H9 (cell line): ENCODE measurements around the gene ARSJ. TPM values are rescaled to one million over a fixed set of nuclear protein-coding genes. Genes with fewer than 3 reads are reported as not detected.

Experiments
- DNase-seq: peaks from one replicate; pipeline ENCODE4 v3.0.0-alpha.2; 2017
- H2AFZ ChIP-seq: one replicate; pipeline ENCODE4 v1.6.1; 2013; ENCODE audit warnings: mild to moderate bottlenecking, low read length, control low read depth, moderate library complexity
- H2AK5ac ChIP-seq: 2 replicates; pipeline ENCODE4 v1.6.1; 2013; ENCODE audit warnings: low read length, control low read depth, mixed read lengths; ENCODE audit not compliant: insufficient read length
- H2BK120ac ChIP-seq: one replicate; pipeline ENCODE4 v1.6.1; 2013; ENCODE audit warnings: low read depth, mild to moderate bottlenecking, low read length, control low read depth, inconsistent platforms; ENCODE audit not compliant: poor library complexity, severe bottlenecking
- H2BK12ac ChIP-seq: 2 replicates; pipeline ENCODE4 v1.6.1; 2013; ENCODE audit warnings: low read length, control low read depth, mixed read lengths, low read depth; ENCODE audit not compliant: insufficient read length
- H2BK15ac ChIP-seq: 2 replicates; pipeline ENCODE4 v1.6.1; 2013; ENCODE audit warnings: low read depth, low read length, control low read depth
- H2BK20ac ChIP-seq: one replicate; pipeline ENCODE4 v1.6.1; 2013; ENCODE audit warnings: low read depth, mild to moderate bottlenecking, low read length, control low read depth, inconsistent platforms; ENCODE audit not compliant: poor library complexity, severe bottlenecking
- H2BK5ac ChIP-seq: 2 replicates; pipeline ENCODE4 v1.6.1; 2013; ENCODE audit warnings: low read length, control low read depth, mixed read lengths; ENCODE audit not compliant: insufficient read length
- H3K14ac ChIP-seq: 2 replicates; pipeline ENCODE4 v1.6.1; 2013; ENCODE audit warnings: low read length, control low read depth; ENCODE audit not compliant: insufficient read depth
- H3K18ac ChIP-seq: 2 replicates; pipeline ENCODE4 v1.6.1; 2013; ENCODE audit warnings: low read depth, mild to moderate bottlenecking, mixed read lengths, low read length, control low read depth; ENCODE audit not compliant: insufficient read length
- H3K23ac ChIP-seq: 2 replicates; pipeline ENCODE4 v1.6.1; 2013; ENCODE audit warnings: low read length, control low read depth, mixed read lengths, low read depth; ENCODE audit not compliant: insufficient read length
- H3K23me2 ChIP-seq: 2 replicates; pipeline ENCODE4 v1.6.1; 2013; ENCODE audit warnings: low read depth, mild to moderate bottlenecking, mixed read lengths, low read length, control low read depth; ENCODE audit not compliant: insufficient read length, poor library complexity, severe bottlenecking
- H3K27ac ChIP-seq: 2 replicates; pipeline ENCODE4 v1.5.1; 2013; ENCODE audit warnings: low read length, control low read depth, mixed read lengths, low read depth; ENCODE audit not compliant: insufficient read length
- H3K27me3 ChIP-seq: 2 replicates; pipeline ENCODE4 v1.6.1; 2013; ENCODE audit warnings: low read length, control low read depth, inconsistent platforms; ENCODE audit not compliant: insufficient read depth
- H3K4ac ChIP-seq: 2 replicates; pipeline ENCODE4 v1.6.1; 2013; ENCODE audit warnings: low read depth, mild to moderate bottlenecking, control low read depth, inconsistent platforms, low read length, moderate library complexity
- H3K4me1 ChIP-seq: 2 replicates; pipeline ENCODE4 v1.6.1; 2013; ENCODE audit warnings: low read length, control low read depth, inconsistent platforms; ENCODE audit not compliant: insufficient read depth
- H3K4me2 ChIP-seq: 2 replicates; pipeline ENCODE4 v1.6.1; 2013; ENCODE audit warnings: low read length, control low read depth, mixed read lengths; ENCODE audit not compliant: insufficient read length, insufficient read depth
- H3K56ac ChIP-seq: 2 replicates; pipeline ENCODE4 v1.6.1; 2013; ENCODE audit warnings: low read depth, mild to moderate bottlenecking, mixed read lengths, low read length, control low read depth; ENCODE audit not compliant: insufficient read length
- H3K79me1 ChIP-seq: 2 replicates; pipeline ENCODE4 v1.6.1; 2013; ENCODE audit warnings: low read depth, mild to moderate bottlenecking, moderate library complexity, low read length, control low read depth, inconsistent platforms; ENCODE audit not compliant: insufficient read depth, poor library complexity, severe bottlenecking
- H3K79me2 ChIP-seq: 2 replicates; pipeline ENCODE4 v1.6.1; 2013; ENCODE audit warnings: low read length, control low read depth, inconsistent platforms; ENCODE audit not compliant: insufficient read depth
- H3K9ac ChIP-seq: 2 replicates; pipeline ENCODE4 v1.6.1; 2013; ENCODE audit warnings: low read length, control low read depth, mixed read lengths; ENCODE audit not compliant: insufficient read length; ENCODE audit errors: extremely low read depth
- H3K9me3 ChIP-seq: one replicate; pipeline ENCODE4 v1.6.1; 2013; ENCODE audit warnings: low read depth, low read length, inconsistent platforms; ENCODE audit not compliant: control insufficient read depth
- H3T11ph ChIP-seq: one replicate; pipeline ENCODE4 v1.6.1; 2013; ENCODE audit warnings: mild to moderate bottlenecking, low read length, control low read depth, inconsistent platforms
- H4K20me1 ChIP-seq: one replicate; pipeline ENCODE4 v1.6.1; 2013; ENCODE audit not compliant: control insufficient read depth, insufficient read length, insufficient read depth
- H4K5ac ChIP-seq: 2 replicates; pipeline ENCODE4 v1.6.1; 2013; ENCODE audit warnings: low read depth, mild to moderate bottlenecking, mixed read lengths, low read length, control low read depth; ENCODE audit not compliant: insufficient read length
- H4K8ac ChIP-seq: replicated peaks from 2 replicates; pipeline ENCODE4 v1.6.1; 2013; ENCODE audit warnings: low read length, control low read depth, mixed read lengths, low read depth; ENCODE audit not compliant: insufficient read length
- H4K91ac ChIP-seq: 2 replicates; pipeline ENCODE4 v1.6.1; 2013; ENCODE audit warnings: low read depth, mild to moderate bottlenecking, moderate library complexity, mixed read lengths, low read length, control low read depth; ENCODE audit not compliant: insufficient read length
- H3K27ac Mint-ChIP-seq, 3 experiments: 2 replicates in 2 of 3; 3 replicates in 1 of 3; pipeline ENCODE4 v1.8.0; 2020 to 2021; ENCODE audit warnings: mixed read lengths in 3 of 3, mild to moderate bottlenecking in 1 of 3, moderate library complexity in 1 of 3
- H3K27me3 Mint-ChIP-seq: 2 replicates; pipeline ENCODE4 v1.8.0; 2021; ENCODE audit warnings: low read depth, mild to moderate bottlenecking, moderate library complexity, mixed read lengths
- H3K36me3 Mint-ChIP-seq, 3 experiments: 2 replicates in 2 of 3; 3 replicates in 1 of 3; pipeline ENCODE4 v1.8.0; 2020 to 2021; ENCODE audit warnings: low read depth in 3 of 3, mixed read lengths in 3 of 3; ENCODE audit not compliant: insufficient read depth in 1 of 3
- H3K4me1 Mint-ChIP-seq, 2 experiments: 2 replicates each; pipeline ENCODE4 v1.8.0; 2020; ENCODE audit warnings: mixed read lengths in 2 of 2
- H3K4me3 Mint-ChIP-seq, 2 experiments: 2 replicates in 1 of 2; 3 replicates in 1 of 2; pipeline ENCODE4 v1.8.0; 2020 to 2021; ENCODE audit warnings: mild to moderate bottlenecking in 2 of 2, mixed read lengths in 2 of 2, moderate library complexity in 1 of 2
- H3K9me3 Mint-ChIP-seq, 2 experiments: 2 replicates in 1 of 2; 3 replicates in 1 of 2; pipeline ENCODE4 v1.8.0; 2020; ENCODE audit warnings: mild to moderate bottlenecking in 2 of 2, mixed read lengths in 2 of 2, moderate library complexity in 1 of 2
- WGBS: extraction: QIAGEN DNeasy Blood & Tissue Kit; methylation state at CpG from one replicate; pipeline ENCODE4 v1.1.7; 2013; ENCODE audit warnings: missing lambda C conversion rate, low lambda C conversion rate, mixed read lengths; ENCODE audit not compliant: insufficient read length; ENCODE audit errors: extremely low coverage; 5-methylcytosine and 5-hydroxymethylcytosine counted together
- total RNA-seq: library from RNA; stranded (reverse); gene quantifications from 2 replicates; pipeline ENCODE4 v1.2.1, GENCODE V29; 2021
- TF ChIP-seq, protein P1 (sequence below): fragments of 200-600 bp; sonication (generic); conservative IDR thresholded peaks from 3 replicates; pipeline ENCODE4 v1.8.0; 2021; ENCODE audit warnings: antibody characterized with exemption, mild to moderate bottlenecking

ARSJ gene
- total RNA-seq, 1 experiment from 2014 or later: 1.1 TPM

DNA sequence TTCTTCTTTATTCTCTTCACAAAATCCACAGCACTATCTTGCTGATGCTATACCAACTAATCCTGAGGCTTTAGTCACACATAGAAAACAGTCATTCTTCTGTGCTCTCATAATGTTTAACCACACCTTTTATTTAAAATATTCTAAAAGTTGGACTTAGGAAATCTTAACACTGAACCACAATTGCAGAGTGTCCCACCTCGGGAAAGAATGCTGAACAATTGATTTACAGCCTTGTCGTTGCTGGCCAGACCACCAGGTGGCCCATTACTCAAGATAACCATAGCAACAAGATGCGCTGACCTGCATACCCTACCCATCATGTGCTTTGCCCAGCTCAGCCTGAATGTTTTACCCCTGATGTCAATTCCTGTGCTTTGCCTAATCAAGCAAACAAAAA lies 100.8 kb downstream of the ARSJ start:
- WGBS: no CpG with 5 or more reads among the region's 3 CpGs
- no peak overlapping the region for H2AK5ac ChIP-seq
- H3K27ac Mint-ChIP-seq: 0 out of 7 replicates have a peak overlapping the region, but pooled peaks of 1 of the 3 experiments have one; percentile 11
- H3K4me1 ChIP-seq: peaks cover 3% of the 10 kb centered on the region; the same call in 1 of the 2 replicates
- H4K8ac ChIP-seq: no peak overlapping the region
- H2BK120ac ChIP-seq: no peak overlapping the region
- H4K91ac ChIP-seq: no peak overlapping the region
- TF ChIP-seq, protein P1, sequence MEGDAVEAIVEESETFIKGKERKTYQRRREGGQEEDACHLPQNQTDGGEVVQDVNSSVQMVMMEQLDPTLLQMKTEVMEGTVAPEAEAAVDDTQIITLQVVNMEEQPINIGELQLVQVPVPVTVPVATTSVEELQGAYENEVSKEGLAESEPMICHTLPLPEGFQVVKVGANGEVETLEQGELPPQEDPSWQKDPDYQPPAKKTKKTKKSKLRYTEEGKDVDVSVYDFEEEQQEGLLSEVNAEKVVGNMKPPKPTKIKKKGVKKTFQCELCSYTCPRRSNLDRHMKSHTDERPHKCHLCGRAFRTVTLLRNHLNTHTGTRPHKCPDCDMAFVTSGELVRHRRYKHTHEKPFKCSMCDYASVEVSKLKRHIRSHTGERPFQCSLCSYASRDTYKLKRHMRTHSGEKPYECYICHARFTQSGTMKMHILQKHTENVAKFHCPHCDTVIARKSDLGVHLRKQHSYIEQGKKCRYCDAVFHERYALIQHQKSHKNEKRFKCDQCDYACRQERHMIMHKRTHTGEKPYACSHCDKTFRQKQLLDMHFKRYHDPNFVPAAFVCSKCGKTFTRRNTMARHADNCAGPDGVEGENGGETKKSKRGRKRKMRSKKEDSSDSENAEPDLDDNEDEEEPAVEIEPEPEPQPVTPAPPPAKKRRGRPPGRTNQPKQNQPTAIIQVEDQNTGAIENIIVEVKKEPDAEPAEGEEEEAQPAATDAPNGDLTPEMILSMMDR: peak; percentile 74
- no peak overlapping the region for H2BK12ac ChIP-seq
- no peak overlapping the region for H2BK15ac ChIP-seq
- H2BK5ac ChIP-seq: no peak overlapping the region
- H3K56ac ChIP-seq: no peak overlapping the region
- no peak overlapping the region for H2AFZ ChIP-seq
- H3K9me3 ChIP-seq: no peaks in the 10 kb centered on the region
- DNase-seq: peak; percentile 86
- no peaks in the 10 kb centered on the region for H3K79me1 ChIP-seq
- no peak overlapping the region for H3K18ac ChIP-seq
- H3K27me3 ChIP-seq: no peaks in the 10 kb centered on the region
- no peak overlapping the region for H3K9ac ChIP-seq
- no peaks in the 10 kb centered on the region; a peak in 1 of 7 replicates for H3K36me3 Mint-ChIP-seq
- no peak overlapping the region for H3K14ac ChIP-seq
- no peak overlapping the region for H2BK20ac ChIP-seq
- H3K4me3 Mint-ChIP-seq: no peak overlapping the region
- no peak overlapping the region for H3T11ph ChIP-seq
- H3K23ac ChIP-seq: no peak overlapping the region
- H3K4me1 Mint-ChIP-seq: peaks cover 26 to 36% of the 10 kb centered on the region in 2 experiments
- no peaks in the 10 kb centered on the region; a peak in 1 of 5 replicates for H3K9me3 Mint-ChIP-seq
- no peak overlapping the region for H4K5ac ChIP-seq
- H3K27ac ChIP-seq: no peak overlapping the region
- no peak overlapping the region for H3K4me2 ChIP-seq
- no peaks in the 10 kb centered on the region for H3K79me2 ChIP-seq
- no peaks in the 10 kb centered on the region for H4K20me1 ChIP-seq
- H3K4ac ChIP-seq: no peak overlapping the region
- no peaks in the 10 kb centered on the region for H3K27me3 Mint-ChIP-seq
- H3K23me2 ChIP-seq: no peaks in the 10 kb centered on the region
